SK-N-SH (cell line): Measurements from ENCODE around the gene P4HA1.

ENCODE experiments used
- POLR2AphosphoS5 ChIP-seq: IDR thresholded peaks from 2 replicates; pipeline ENCODE4 v1.6.1; 2012; ENCODE audit warnings: low read depth, low read length
- USF2 ChIP-seq: fragments of 150-350 bp; IDR thresholded peaks from 2 replicates; pipeline ENCODE4 v1.6.1; 2017; ENCODE audit warnings: antibody characterized with exemption, low read length, low read depth, borderline replicate concordance

- TF ChIP-seq USF2: no peak
- no peak for TF ChIP-seq POLR2AphosphoS5
These were observed 21.5 kb upstream of the P4HA1 start for GRCh38 chr10:73117976-73118743.
